GM18907 (cell line): ENCODE results near the gene SMARCA2.

Source experiments
- ATAC-seq: cut with Tn5 transposase; IDR thresholded peaks from one replicate; pipeline ENCODE4 v1.9.1; 2021; ENCODE audit warnings: mild to moderate bottlenecking, moderate library complexity; ENCODE audit not compliant: unreplicated experiment

The SMARCA2 gene

DNA sequence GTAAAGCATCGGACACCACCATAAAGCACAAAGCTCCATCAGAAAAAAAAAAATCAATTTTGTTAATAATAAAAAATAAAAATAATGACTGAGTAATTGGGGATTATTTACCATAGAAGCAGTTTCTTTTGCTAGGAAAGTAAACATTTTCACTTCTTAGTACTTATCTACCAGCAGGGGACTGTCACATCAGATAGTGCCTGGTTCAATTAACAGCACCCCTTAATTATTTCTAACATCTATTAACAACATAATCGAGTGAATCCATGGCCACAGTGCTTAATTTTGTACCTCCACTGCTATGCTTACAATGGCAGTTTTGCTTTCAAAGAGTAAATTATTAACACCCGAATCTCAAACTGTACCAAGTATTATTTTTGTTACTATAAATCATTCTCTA, 221.7 kb downstream of the SMARCA2 start:
- ATAC-seq, result no peak

GRCh38 chr9:2241461-2241835, 226.3 kb downstream of the SMARCA2 start:
- ATAC-seq, result peak; percentile 18

DNA sequence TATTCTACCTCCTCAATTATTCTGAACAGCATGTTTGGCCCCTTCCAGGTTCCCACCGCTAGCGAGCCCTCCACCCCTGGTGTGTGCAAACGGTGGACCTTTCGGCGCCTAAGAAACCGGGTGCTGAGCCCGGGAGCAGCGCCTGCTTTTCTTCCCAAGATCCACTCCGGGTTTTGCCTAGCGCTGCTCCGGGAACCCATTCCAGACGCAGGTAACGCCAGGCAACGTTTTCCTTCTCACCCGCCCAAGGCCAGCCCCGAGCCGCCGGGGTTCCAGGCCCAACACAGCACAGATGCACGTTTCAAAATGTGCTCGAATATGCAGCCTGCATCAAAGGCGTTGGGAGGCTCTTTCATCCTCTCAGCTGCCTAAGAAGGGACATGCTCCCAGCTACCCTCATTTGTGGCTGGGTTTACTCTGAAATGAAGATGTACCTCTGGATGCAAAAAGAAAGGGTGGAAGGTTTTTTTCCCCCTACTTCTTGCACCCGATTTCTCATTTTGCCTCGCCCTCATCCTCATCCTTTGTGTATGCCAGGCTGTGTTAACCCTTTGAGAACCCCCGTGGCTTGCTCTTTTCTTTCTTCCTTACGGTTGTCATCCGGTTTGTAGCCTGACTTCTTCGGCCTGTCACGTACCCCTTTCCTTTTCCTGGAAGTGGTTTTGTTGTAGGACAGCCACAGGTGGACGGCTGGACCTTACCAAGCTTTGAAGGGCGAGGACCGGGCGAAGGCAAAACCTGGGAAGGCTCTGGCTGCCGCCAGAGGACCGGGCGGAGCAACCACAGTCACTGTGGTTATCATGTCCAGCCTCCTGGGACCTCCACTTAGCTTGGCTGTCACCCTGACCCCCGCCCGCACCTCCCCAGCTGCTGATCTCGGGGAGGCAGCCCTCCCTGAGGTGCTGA, 226.9 kb downstream of the SMARCA2 start:
- peak; percentile 91 for ATAC-seq

DNA sequence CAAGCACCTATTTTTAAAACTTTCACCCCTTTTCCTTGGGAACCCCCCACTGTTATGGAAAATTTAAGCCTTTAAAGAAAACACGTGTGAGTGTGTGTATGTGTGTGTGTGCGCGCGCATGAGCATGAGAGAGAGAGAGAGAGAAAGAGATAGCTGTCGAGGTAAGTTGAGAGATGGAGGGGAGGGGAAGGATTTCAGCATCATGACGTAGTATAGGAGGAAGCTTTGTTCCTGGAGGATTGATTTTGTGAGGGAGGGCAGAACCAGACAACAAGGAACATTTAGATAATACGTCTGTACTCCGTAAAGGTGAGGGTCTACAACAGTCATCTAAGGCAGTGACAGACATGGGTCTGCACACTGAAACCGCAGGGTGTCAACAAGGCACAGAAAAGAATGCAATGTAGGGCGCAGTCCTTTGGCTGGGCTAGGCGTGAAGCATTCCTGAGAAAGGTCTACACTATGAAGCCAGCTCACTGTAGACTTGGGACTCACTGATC, 227.7 kb downstream of the SMARCA2 start:
- ATAC-seq, result no peak
